ENCODE results near the gene PTPRZ1.

DNA sequence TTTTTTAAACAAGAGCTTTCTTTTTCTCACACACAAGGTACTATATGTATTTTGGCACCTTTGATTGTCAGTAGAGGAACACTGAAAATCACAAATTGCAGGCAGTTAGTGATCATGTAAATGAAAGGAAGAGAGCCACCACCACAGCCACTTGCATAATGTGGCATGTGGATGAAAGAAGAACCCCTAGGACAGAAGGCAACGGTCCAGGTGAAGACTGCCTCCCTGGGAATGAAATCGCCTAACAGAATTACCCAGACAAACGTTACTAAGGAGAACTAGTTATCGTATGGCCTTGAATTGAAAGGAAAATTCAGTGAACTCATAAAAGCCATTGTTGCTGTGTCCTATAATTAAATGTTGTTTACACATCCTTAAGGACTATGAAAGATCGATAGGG lies 41.2 kb upstream of the PTPRZ1 start:
- TF ChIP-seq, protein P1, sequence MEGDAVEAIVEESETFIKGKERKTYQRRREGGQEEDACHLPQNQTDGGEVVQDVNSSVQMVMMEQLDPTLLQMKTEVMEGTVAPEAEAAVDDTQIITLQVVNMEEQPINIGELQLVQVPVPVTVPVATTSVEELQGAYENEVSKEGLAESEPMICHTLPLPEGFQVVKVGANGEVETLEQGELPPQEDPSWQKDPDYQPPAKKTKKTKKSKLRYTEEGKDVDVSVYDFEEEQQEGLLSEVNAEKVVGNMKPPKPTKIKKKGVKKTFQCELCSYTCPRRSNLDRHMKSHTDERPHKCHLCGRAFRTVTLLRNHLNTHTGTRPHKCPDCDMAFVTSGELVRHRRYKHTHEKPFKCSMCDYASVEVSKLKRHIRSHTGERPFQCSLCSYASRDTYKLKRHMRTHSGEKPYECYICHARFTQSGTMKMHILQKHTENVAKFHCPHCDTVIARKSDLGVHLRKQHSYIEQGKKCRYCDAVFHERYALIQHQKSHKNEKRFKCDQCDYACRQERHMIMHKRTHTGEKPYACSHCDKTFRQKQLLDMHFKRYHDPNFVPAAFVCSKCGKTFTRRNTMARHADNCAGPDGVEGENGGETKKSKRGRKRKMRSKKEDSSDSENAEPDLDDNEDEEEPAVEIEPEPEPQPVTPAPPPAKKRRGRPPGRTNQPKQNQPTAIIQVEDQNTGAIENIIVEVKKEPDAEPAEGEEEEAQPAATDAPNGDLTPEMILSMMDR (IDR thresholded peaks at IDR 0.05), result no peak
- no peak for TF ChIP-seq EZH2 (IDR thresholded peaks at IDR 0.05; ENCODE audit: borderline replicate concordance, insufficient read depth, low read depth, low read length, poor library complexity, severe bottlenecking)

Data from B cell (primary cell).